ENCODE data around the gene TEC. TPM values are rescaled to one million over a fixed set of nuclear protein-coding genes. Genes with fewer than 3 reads are reported as not detected.

TEC gene
- total RNA-seq, 1 donor from 2014 or later, result 3.5 TPM

GRCh38 chr4:48197643-48198237, 71.9 kb downstream of the TEC start:
- Mint-ChIP-seq H3K27ac (no peak overlapping the region), H3K4me1 (no peaks in the 10 kb centered on the region)

DNA sequence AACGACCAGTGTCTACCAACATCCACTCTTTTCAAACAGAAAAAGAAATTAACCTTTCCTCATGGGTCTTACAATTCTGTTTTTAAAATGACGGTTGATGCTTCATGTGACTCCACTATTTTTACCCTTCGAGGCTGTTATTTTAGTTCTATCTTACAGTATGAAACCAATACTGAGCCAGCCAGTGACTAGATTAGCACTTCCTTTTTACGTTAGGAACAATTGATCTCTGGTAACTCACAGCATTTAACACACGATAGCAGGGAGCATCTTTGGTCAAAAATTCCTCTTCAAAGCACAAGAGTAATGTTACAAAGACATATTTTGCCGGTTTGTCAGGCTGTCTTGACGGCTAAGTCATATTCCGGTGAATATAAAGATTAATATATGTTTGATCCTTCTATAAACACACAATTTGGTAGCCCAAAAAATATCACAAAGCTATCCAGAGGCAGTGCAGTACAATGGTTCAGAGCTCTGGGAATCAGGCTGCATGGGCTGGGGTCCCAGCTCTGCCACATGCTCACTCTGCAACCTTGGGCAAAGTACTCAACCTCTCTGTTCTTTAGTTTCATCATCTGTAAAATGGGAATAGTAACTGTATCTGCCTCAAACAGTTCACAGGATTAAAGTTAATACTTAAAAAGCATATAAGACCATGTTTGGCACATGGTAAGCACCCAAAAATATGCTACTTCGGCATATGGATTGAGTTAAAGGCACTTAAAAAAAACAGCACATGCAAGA, 72.7 kb downstream of the TEC start:
- no peaks in the 10 kb centered on the region for H3K4me1 Mint-ChIP-seq
- H3K9me3 Mint-ChIP-seq, result no peaks in the 10 kb centered on the region
- TF ChIP-seq, protein P1, sequence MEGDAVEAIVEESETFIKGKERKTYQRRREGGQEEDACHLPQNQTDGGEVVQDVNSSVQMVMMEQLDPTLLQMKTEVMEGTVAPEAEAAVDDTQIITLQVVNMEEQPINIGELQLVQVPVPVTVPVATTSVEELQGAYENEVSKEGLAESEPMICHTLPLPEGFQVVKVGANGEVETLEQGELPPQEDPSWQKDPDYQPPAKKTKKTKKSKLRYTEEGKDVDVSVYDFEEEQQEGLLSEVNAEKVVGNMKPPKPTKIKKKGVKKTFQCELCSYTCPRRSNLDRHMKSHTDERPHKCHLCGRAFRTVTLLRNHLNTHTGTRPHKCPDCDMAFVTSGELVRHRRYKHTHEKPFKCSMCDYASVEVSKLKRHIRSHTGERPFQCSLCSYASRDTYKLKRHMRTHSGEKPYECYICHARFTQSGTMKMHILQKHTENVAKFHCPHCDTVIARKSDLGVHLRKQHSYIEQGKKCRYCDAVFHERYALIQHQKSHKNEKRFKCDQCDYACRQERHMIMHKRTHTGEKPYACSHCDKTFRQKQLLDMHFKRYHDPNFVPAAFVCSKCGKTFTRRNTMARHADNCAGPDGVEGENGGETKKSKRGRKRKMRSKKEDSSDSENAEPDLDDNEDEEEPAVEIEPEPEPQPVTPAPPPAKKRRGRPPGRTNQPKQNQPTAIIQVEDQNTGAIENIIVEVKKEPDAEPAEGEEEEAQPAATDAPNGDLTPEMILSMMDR (IDR thresholded peaks at IDR 0.05; ENCODE audit: unreplicated experiment), result no peak
- no peak overlapping the region for H3K4me3 Mint-ChIP-seq
- no peak for DNase-seq (ENCODE audit: low spot score in 2 of 2, unreplicated experiment in 2 of 2)
- H3K27me3 Mint-ChIP-seq (ENCODE audit: low read depth), result no peaks in the 10 kb centered on the region
- no peaks in the 10 kb centered on the region for H3K36me3 Mint-ChIP-seq
- no peak overlapping the region for H3K27ac Mint-ChIP-seq

More at GRCh38 chr4:48197643-48198237, 71.9 kb downstream of the TEC start:
- DNase-seq (ENCODE audit: low spot score in 2 of 2, unreplicated experiment in 2 of 2), result no peak
- TF ChIP-seq, protein P1 (IDR thresholded peaks at IDR 0.05; ENCODE audit: unreplicated experiment), result no peak
- H3K36me3 Mint-ChIP-seq, result no peaks in the 10 kb centered on the region
- H3K27me3 Mint-ChIP-seq (ENCODE audit: low read depth), result no peaks in the 10 kb centered on the region
- H3K9me3 Mint-ChIP-seq, result no peaks in the 10 kb centered on the region
- H3K4me3 Mint-ChIP-seq, result no peak overlapping the region

DNA sequence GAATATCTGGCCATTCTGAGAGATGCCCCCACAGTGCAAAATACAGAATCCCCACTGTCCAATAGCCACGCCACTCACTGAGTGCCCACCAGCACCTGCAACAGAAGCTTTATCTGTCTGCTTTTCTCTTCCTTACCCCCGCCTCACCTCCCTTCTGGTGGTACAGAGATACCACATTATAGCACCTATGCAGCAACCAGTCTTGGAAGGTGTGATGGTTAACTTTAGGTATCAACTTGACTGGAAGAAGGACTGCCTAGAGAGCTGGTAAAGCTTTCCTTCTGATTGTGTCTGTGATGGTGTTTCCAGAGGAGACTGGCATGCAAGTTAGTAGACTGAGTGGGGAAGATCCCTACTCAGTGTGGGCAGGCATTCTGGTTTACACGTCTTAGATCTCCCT, 73.8 kb downstream of the TEC start:
- DNase-seq (ENCODE audit: low spot score in 2 of 2, unreplicated experiment in 2 of 2), result no peak
- Mint-ChIP-seq H3K4me3 (no peak overlapping the region), H3K4me1 (no peaks in the 10 kb centered on the region), H3K9me3 (no peaks in the 10 kb centered on the region), H3K27ac (no peak overlapping the region), H3K27me3 (ENCODE audit: low read depth) (no peaks in the 10 kb centered on the region), H3K36me3 (no peaks in the 10 kb centered on the region)
- TF ChIP-seq, protein P1 (IDR thresholded peaks at IDR 0.05; ENCODE audit: unreplicated experiment), result no peak

GRCh38 chr4:48195374-48195773, 74.3 kb downstream of the TEC start:
- no peak for DNase-seq (ENCODE audit: low spot score in 2 of 2, unreplicated experiment in 2 of 2)
- Mint-ChIP-seq H3K4me1 (no peaks in the 10 kb centered on the region), H3K4me3 (no peak overlapping the region), H3K27ac (no peak overlapping the region), H3K27me3 (ENCODE audit: low read depth) (no peaks in the 10 kb centered on the region), H3K36me3 (no peaks in the 10 kb centered on the region), H3K9me3 (no peaks in the 10 kb centered on the region)
- TF ChIP-seq, protein P1 (IDR thresholded peaks at IDR 0.05; ENCODE audit: unreplicated experiment), result no peak

GRCh38 chr4:48194971-48195370, 74.7 kb downstream of the TEC start:
- Mint-ChIP-seq H3K27ac (no peak overlapping the region), H3K27me3 (ENCODE audit: low read depth) (no peaks in the 10 kb centered on the region), H3K36me3 (no peaks in the 10 kb centered on the region), H3K4me3 (no peak overlapping the region), H3K4me1 (no peaks in the 10 kb centered on the region), H3K9me3 (no peaks in the 10 kb centered on the region)
- TF ChIP-seq, protein P1 (IDR thresholded peaks at IDR 0.05; ENCODE audit: unreplicated experiment), result no peak
- DNase-seq (ENCODE audit: low spot score in 2 of 2, unreplicated experiment in 2 of 2), result no peak

Data from mesothelial cell of epicardium (in vitro differentiated cells).